Measurements from ENCODE around the gene PEX14.

The PEX14 gene

GRCh38 chr1:10673109-10673711 is 198.5 kb downstream of the PEX14 start:
- Histone ChIP-seq H3K79me2 (ENCODE audit: insufficient read depth, low read length) (no peaks in the 10 kb centered on the region), H3K27ac (ENCODE audit: low read depth, low read length) (no peak overlapping the region), H3F3A (ENCODE audit: insufficient read depth) (no peaks in the 10 kb centered on the region)

GRCh38 chr1:10674222-10674621 is 199.5 kb downstream of the PEX14 start:
- TF ChIP-seq CTCF (IDR thresholded peaks at IDR 0.05; ENCODE audit: insufficient read depth, low read length, poor library complexity, severe bottlenecking): no peak
- no peak for TF ChIP-seq EZH2phosphoT487 (conservative IDR thresholded peaks at IDR 0.05; ENCODE audit: low read length)
- no peaks in the 10 kb centered on the region for H3K27me3 ChIP-seq (ENCODE audit: low read length)
- H4K20me1 ChIP-seq (ENCODE audit: low read depth, low read length): no peaks in the 10 kb centered on the region
- no peaks in the 10 kb centered on the region for H3K36me3 ChIP-seq (ENCODE audit: low read length)
- H3K79me2 ChIP-seq (ENCODE audit: insufficient read depth, low read length): no peaks in the 10 kb centered on the region
- H3F3A ChIP-seq (ENCODE audit: insufficient read depth): no peaks in the 10 kb centered on the region
- H3K9me2 ChIP-seq (replicated peaks; ENCODE audit: insufficient read depth, low read length): no peaks in the 10 kb centered on the region
- no peak overlapping the region for H3K4me3 ChIP-seq (ENCODE audit: insufficient read depth, low read length, poor library complexity, severe bottlenecking)
- H3K9me3 ChIP-seq (ENCODE audit: insufficient read depth, low read length): no peaks in the 10 kb centered on the region
- H3K4me2 ChIP-seq (ENCODE audit: low read depth, low read length, poor library complexity, severe bottlenecking): no peak overlapping the region
- no peak overlapping the region for H3K27ac ChIP-seq (ENCODE audit: low read depth, low read length)
- no peak overlapping the region for H3K9ac ChIP-seq (ENCODE audit: low read length)
- no peak overlapping the region for H2AFZ ChIP-seq (ENCODE audit: low read depth, low read length, severe bottlenecking)

More at GRCh38 chr1:10673109-10673711, 198.5 kb downstream of the PEX14 start:
- Histone ChIP-seq H4K20me1 (ENCODE audit: low read depth, low read length) (no peaks in the 10 kb centered on the region), H3K9me3 (ENCODE audit: insufficient read depth, low read length) (no peaks in the 10 kb centered on the region), H3K36me3 (ENCODE audit: low read length) (no peaks in the 10 kb centered on the region), H3K9me2 (replicated peaks; ENCODE audit: insufficient read depth, low read length) (no peaks in the 10 kb centered on the region), H3K4me3 (ENCODE audit: insufficient read depth, low read length, poor library complexity, severe bottlenecking) (no peak overlapping the region), H3K27me3 (ENCODE audit: low read length) (no peaks in the 10 kb centered on the region), H3K4me2 (ENCODE audit: low read depth, low read length, poor library complexity, severe bottlenecking) (no peak overlapping the region), H2AFZ (ENCODE audit: low read depth, low read length, severe bottlenecking) (no peak overlapping the region), H3K9ac (ENCODE audit: low read length) (no peak overlapping the region)
- TF ChIP-seq CTCF (IDR thresholded peaks at IDR 0.05; ENCODE audit: insufficient read depth, low read length, poor library complexity, severe bottlenecking): no peak
- no peak for TF ChIP-seq EZH2phosphoT487 (conservative IDR thresholded peaks at IDR 0.05; ENCODE audit: low read length)

- TF ChIP-seq CTCF (IDR thresholded peaks at IDR 0.05; ENCODE audit: insufficient read depth, low read length, poor library complexity, severe bottlenecking): no peak
- no peak for TF ChIP-seq EZH2phosphoT487 (conservative IDR thresholded peaks at IDR 0.05; ENCODE audit: low read length)
- H4K20me1 ChIP-seq (ENCODE audit: low read depth, low read length): no peaks in the 10 kb centered on the region
- no peaks in the 10 kb centered on the region for H3K79me2 ChIP-seq (ENCODE audit: insufficient read depth, low read length)
- H3K9me2 ChIP-seq (replicated peaks; ENCODE audit: insufficient read depth, low read length): no peaks in the 10 kb centered on the region
- H2AFZ ChIP-seq (ENCODE audit: low read depth, low read length, severe bottlenecking): no peak overlapping the region
- H3K4me3 ChIP-seq (ENCODE audit: insufficient read depth, low read length, poor library complexity, severe bottlenecking): no peak overlapping the region
- no peak overlapping the region for H3K4me2 ChIP-seq (ENCODE audit: low read depth, low read length, poor library complexity, severe bottlenecking)
- H3K9ac ChIP-seq (ENCODE audit: low read length): no peak overlapping the region
- no peak overlapping the region for H3K27ac ChIP-seq (ENCODE audit: low read depth, low read length)
- H3K9me3 ChIP-seq (ENCODE audit: insufficient read depth, low read length): no peaks in the 10 kb centered on the region
- no peaks in the 10 kb centered on the region for H3K27me3 ChIP-seq (ENCODE audit: low read length)
- H3K36me3 ChIP-seq (ENCODE audit: low read length): no peaks in the 10 kb centered on the region
- H3F3A ChIP-seq (ENCODE audit: insufficient read depth): no peaks in the 10 kb centered on the region
Observed at GRCh38 chr1:10674700-10675609, 200.2 kb downstream of the PEX14 start.
